WTC11 (cell line): Measurements from ENCODE around the gene AATK. TPM values are rescaled to one million over a fixed set of nuclear protein-coding genes. Genes with fewer than 3 reads are reported as not detected.
A peak's percentile ranks its signal among the peaks of the same experiment; 100 is the strongest.

Experiments
- ATAC-seq: fragments of 200-7000 bp; cut with Tn5 transposase; 2 replicates; pipeline ENCODE4 v1.10.0; 2021; ENCODE audit warnings: mild to moderate bottlenecking, moderate library complexity
- CTCF ChIA-PET: fragments of 300-600 bp; sonication (Branson Sonifier 250); formaldehyde crosslinking; loops from one replicate; lab custom pipeline; 2021; ENCODE audit warnings: antibody characterized with exemption; lab: Charles Lee
- POLR2A ChIA-PET: fragments of 350-600 bp; sonication (Branson Sonifier 250); formaldehyde crosslinking; loops from one replicate; lab custom pipeline; 2021; ENCODE audit warnings: antibody characterized with exemption; lab: Charles Lee
- DNase-seq: peaks from one replicate; pipeline ENCODE4 v3.0.0; 2021; ENCODE audit warnings: low spot score
- H3K27ac Mint-ChIP-seq: 2 replicates; pipeline ENCODE4 v1.8.0; 2021; ENCODE audit warnings: mixed read lengths
- H3K27me3 Mint-ChIP-seq: 2 replicates; pipeline ENCODE4 v1.8.0; 2021; ENCODE audit warnings: low read depth, mild to moderate bottlenecking, moderate library complexity, mixed read lengths
- H3K36me3 Mint-ChIP-seq: 2 replicates; pipeline ENCODE4 v1.8.0; 2021; ENCODE audit warnings: mixed read lengths
- H3K4me1 Mint-ChIP-seq: 2 replicates; pipeline ENCODE4 v1.8.0; 2022; ENCODE audit warnings: mixed read lengths
- H3K4me3 Mint-ChIP-seq: 2 replicates; pipeline ENCODE4 v1.8.0; 2021; ENCODE audit warnings: mild to moderate bottlenecking, moderate library complexity, mixed read lengths
- H3K9me3 Mint-ChIP-seq: 2 replicates; pipeline ENCODE4 v1.8.0; 2021; ENCODE audit warnings: mixed read lengths
- AR ChIP-seq: fragments of 250-450 bp; sonication (Bioruptor Pico); IDR thresholded peaks from 2 replicates; pipeline ENCODE4 v1.9.0; 2021; ENCODE audit warnings: mild to moderate bottlenecking
- ATF1 ChIP-seq: sonication (generic); formaldehyde crosslinking; IDR thresholded peaks from 2 replicates; pipeline ENCODE4 v1.8.1; 2023; ENCODE audit warnings: mild to moderate bottlenecking, moderate library complexity, missing genetic modification reagents
- ATF3 ChIP-seq: sonication (generic); formaldehyde crosslinking; conservative IDR thresholded peaks from 2 replicates; pipeline ENCODE4 v1.8.1; 2022; ENCODE audit warnings: mild to moderate bottlenecking, missing genetic modification reagents
- CREB1 ChIP-seq: sonication (generic); formaldehyde crosslinking; IDR thresholded peaks from 2 replicates; pipeline ENCODE4 v1.8.0; 2023; ENCODE audit warnings: mild to moderate bottlenecking, missing genetic modification reagents
- CTCF ChIP-seq: fragments of 200-600 bp; IDR thresholded peaks from 2 replicates; pipeline ENCODE4 v1.8.0; 2022; ENCODE audit warnings: antibody characterized with exemption
- E2F4 ChIP-seq: sonication (generic); formaldehyde crosslinking; IDR thresholded peaks from 2 replicates; pipeline ENCODE4 v1.8.1; 2022; ENCODE audit warnings: low read depth, mild to moderate bottlenecking, moderate library complexity, missing genetic modification reagents, borderline replicate concordance
- E2F5 ChIP-seq: sonication (generic); formaldehyde crosslinking; IDR thresholded peaks from 2 replicates; pipeline ENCODE4 v1.8.1; 2022; ENCODE audit warnings: mild to moderate bottlenecking, moderate library complexity, missing genetic modification reagents
- GTF2I ChIP-seq: fragments of 250-450 bp; sonication (Bioruptor Pico); conservative IDR thresholded peaks from 2 replicates; pipeline ENCODE4 v1.4.0; 2021; ENCODE audit warnings: mild to moderate bottlenecking
- HMGA2 ChIP-seq: fragments of 250-450 bp; sonication (Bioruptor Pico); IDR thresholded peaks from 2 replicates; pipeline ENCODE4 v1.4.0; 2021; ENCODE audit warnings: mild to moderate bottlenecking, moderate library complexity
- JUN ChIP-seq: sonication (generic); formaldehyde crosslinking; IDR thresholded peaks from 2 replicates; pipeline ENCODE4 v1.8.0; 2023; ENCODE audit warnings: mild to moderate bottlenecking, missing genetic modification reagents
- NFE2L1 ChIP-seq: sonication (generic); formaldehyde crosslinking; IDR thresholded peaks from 2 replicates; pipeline ENCODE4 v1.8.1; 2023; ENCODE audit warnings: missing genetic modification reagents
- PRRX2 ChIP-seq: fragments of 250-450 bp; sonication (Bioruptor Pico); IDR thresholded peaks from 2 replicates; pipeline ENCODE4 v1.8.0; 2021; ENCODE audit warnings: mild to moderate bottlenecking
- RELA ChIP-seq: sonication (generic); formaldehyde crosslinking; IDR thresholded peaks from 2 replicates; pipeline ENCODE4 v1.8.1; 2022; ENCODE audit warnings: missing genetic modification reagents, mild to moderate bottlenecking, borderline replicate concordance
- SMAD4 ChIP-seq: sonication (generic); formaldehyde crosslinking; IDR thresholded peaks from 2 replicates; pipeline ENCODE4 v1.8.0; 2022; ENCODE audit warnings: mild to moderate bottlenecking, missing genetic modification reagents
- TCF7 ChIP-seq: sonication (generic); formaldehyde crosslinking; IDR thresholded peaks from 2 replicates; pipeline ENCODE4 v1.8.0; 2022; ENCODE audit warnings: mild to moderate bottlenecking, low read depth, missing genetic modification reagents, moderate library complexity
- ZNF121 ChIP-seq: sonication (generic); formaldehyde crosslinking; IDR thresholded peaks from 2 replicates; pipeline ENCODE4 v1.8.0; 2023; ENCODE audit warnings: missing genetic modification reagents
- ZNF532 ChIP-seq: fragments of 250-450 bp; sonication (Bioruptor Pico); IDR thresholded peaks from 2 replicates; pipeline ENCODE4 v1.9.0; 2021; ENCODE audit warnings: mild to moderate bottlenecking, borderline replicate concordance
- ZNF671 ChIP-seq: fragments of 250-450 bp; sonication (Bioruptor Pico); IDR thresholded peaks from 2 replicates; pipeline ENCODE4 v1.8.0; 2021; ENCODE audit warnings: mild to moderate bottlenecking
- total RNA-seq: library from RNA; stranded (reverse); gene quantifications from 3 replicates; pipeline ENCODE4 v1.2.3, GENCODE V29; 2021

AATK gene
- total RNA-seq, 1 experiment from 2014 or later, result 2.9 TPM

GRCh38 chr17:81200695-81201580, 34.9 kb upstream of the AATK start:
- CTCF ChIA-PET, result interaction anchor here (0.6 to 2.1 kb wide), 15 partner anchors 8 to 242 kb away, joined by 3 to 11 read pairs (median 4); partner anchors contain the start of genes CEP131, NDUFAF8 and TEPSIN
- ATAC-seq (peak; percentile 84), DNase-seq (no peak)
- peaks cover 2% of the 10 kb centered on the region; the same call in 1 of the 2 replicates for H3K36me3 Mint-ChIP-seq
- no peak overlapping the region for H3K27ac Mint-ChIP-seq
- no peaks in the 10 kb centered on the region for H3K27me3 Mint-ChIP-seq
- H3K4me1 Mint-ChIP-seq, result no peaks in the 10 kb centered on the region
- H3K4me3 Mint-ChIP-seq, result no peak overlapping the region
- TF ChIP-seq ATF1 (CRISPR knock-in tag), result no peak
- TF ChIP-seq CTCF, result peak; percentile 61
- POLR2A ChIA-PET, result no interaction called here
- H3K9me3 Mint-ChIP-seq, result no peaks in the 10 kb centered on the region

- TF ChIP-seq ATF1 (CRISPR knock-in tag) (no peak), E2F5 (CRISPR knock-in tag) (no peak), JUN (no peak), RELA (CRISPR knock-in tag) (no peak), AR (CRISPR knock-in tag) (no peak)
Measured at GRCh38 chr17:81200201-81200600, 34.2 kb upstream of the AATK start.

GRCh38 chr17:81199482-81199830, 33.4 kb upstream of the AATK start:
- Mint-ChIP-seq H3K36me3 (peaks cover 2% of the 10 kb centered on the region; the same call in 1 of the 2 replicates), H3K4me1 (no peaks in the 10 kb centered on the region), H3K9me3 (no peaks in the 10 kb centered on the region), H3K4me3 (no peak overlapping the region), H3K27me3 (no peaks in the 10 kb centered on the region), H3K27ac (no peak overlapping the region)
- TF ChIP-seq E2F4 (CRISPR knock-in tag), result no peak
- TF ChIP-seq TCF7 (CRISPR knock-in tag), result no peak
- TF ChIP-seq GTF2I (CRISPR knock-in tag), result no peak
- TF ChIP-seq SMAD4 (CRISPR knock-in tag), result no peak
- TF ChIP-seq HMGA2 (CRISPR knock-in tag), result no peak
- TF ChIP-seq ZNF532, result no peak
- no peak for TF ChIP-seq RELA (CRISPR knock-in tag)
- no peak for TF ChIP-seq ZNF121 (CRISPR knock-in tag)
- no peak for TF ChIP-seq NFE2L1 (CRISPR knock-in tag)
- TF ChIP-seq ZNF671 (CRISPR knock-in tag), result no peak
- no peak for TF ChIP-seq CREB1
- no peak for TF ChIP-seq PRRX2 (CRISPR knock-in tag)
- no peak for TF ChIP-seq ATF3 (CRISPR knock-in tag)
- ChIA-PET CTCF (interaction anchor here (1.5 to 1.7 kb wide), 2 partner anchors 57 to 176 kb away, joined by 3 to 4 read pairs; no protein-coding TSS in a partner anchor), POLR2A (no interaction called here)
- DNase-seq, result no peak
- no peak for ATAC-seq

More at GRCh38 chr17:81200201-81200600, 34.2 kb upstream of the AATK start:
- Mint-ChIP-seq H3K27ac (no peak overlapping the region), H3K9me3 (no peaks in the 10 kb centered on the region), H3K27me3 (no peaks in the 10 kb centered on the region), H3K4me3 (no peak overlapping the region), H3K4me1 (no peaks in the 10 kb centered on the region), H3K36me3 (peaks cover 2% of the 10 kb centered on the region; the same call in 1 of the 2 replicates)
- ChIA-PET CTCF (interaction anchor here (0.6 to 2.1 kb wide), 15 partner anchors 9 to 242 kb away, joined by 3 to 11 read pairs (median 4); partner anchors contain the start of genes CEP131, NDUFAF8 and TEPSIN), POLR2A (no interaction called here)
- ATAC-seq (no peak), DNase-seq (no peak)
